Activated gamma-delta T cell (primary cell): ENCODE data around the gene EXO5.
"Not testable (repeated sequence)": the region's sequence is repeated elsewhere in the genome, so short reads cannot be mapped to it uniquely, and the experiment has no call there.

Source experiments
- DNase-seq: peaks from one replicate; lab custom pipeline; 2025; lab: John Stamatoyannopoulos, UW
- total RNA-seq, 2 donors: gene quantifications; one replicate each; lab custom pipeline; 2026; lab: John Stamatoyannopoulos, UW

Gene EXO5, protein sequence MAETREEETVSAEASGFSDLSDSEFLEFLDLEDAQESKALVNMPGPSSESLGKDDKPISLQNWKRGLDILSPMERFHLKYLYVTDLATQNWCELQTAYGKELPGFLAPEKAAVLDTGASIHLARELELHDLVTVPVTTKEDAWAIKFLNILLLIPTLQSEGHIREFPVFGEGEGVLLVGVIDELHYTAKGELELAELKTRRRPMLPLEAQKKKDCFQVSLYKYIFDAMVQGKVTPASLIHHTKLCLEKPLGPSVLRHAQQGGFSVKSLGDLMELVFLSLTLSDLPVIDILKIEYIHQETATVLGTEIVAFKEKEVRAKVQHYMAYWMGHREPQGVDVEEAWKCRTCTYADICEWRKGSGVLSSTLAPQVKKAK
- total RNA-seq = 20.5 to 25.6 reads per million in 2 donors

DNA sequence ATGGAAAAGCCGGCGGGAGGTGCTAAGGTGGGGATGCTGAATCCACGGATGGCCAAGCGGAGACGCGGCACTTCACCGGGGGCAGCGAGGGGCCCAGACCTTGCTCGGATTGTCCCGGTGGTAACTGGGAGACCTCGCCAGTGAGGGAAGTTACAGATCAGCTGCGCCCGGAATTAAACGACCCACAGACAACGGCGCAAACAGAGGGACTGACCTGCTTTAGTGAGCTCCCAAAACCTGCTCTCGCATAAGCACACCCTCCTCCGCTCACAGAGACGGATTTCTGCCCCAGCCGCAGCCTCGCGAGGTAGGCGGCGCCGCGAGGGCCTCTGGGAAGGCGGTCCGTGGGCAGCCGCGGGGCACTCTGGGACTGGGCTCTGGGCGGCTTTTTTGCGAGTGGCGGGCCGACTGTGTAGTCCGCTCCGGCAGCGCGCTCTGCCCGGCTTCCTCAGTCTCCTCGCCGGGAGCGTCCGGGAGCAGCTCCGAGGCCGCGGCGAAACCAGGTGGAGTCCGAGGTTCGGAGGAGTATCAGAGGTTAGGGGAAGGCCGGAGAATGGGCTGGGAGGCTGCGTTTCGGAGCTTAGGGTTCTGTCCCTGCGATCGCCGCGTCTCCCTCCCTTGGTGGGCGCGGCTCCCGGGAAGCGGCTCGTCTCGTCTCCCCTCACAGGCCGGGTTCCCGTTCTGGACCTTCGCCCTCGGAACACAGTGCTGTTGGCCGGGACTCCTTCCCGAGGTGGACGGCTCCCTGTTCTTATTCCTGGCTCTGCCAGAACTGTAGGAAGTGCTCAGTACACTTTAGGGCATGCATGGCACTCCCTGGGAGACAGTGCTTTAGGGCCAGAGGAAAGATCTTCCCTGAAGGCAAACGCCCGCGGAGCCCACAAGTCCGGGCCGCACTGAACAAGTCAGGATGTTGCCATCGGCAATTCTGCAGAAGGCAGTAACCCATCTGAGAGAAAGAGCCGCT is at the start of gene EXO5:
Gene EXO5, plus strand, starts transcription at position 393 of the 967 bp plus-strand sequence. CDS start 5,778 bp downstream, outside the sequence.
- DNase-seq = peak; percentile 64

DNA sequence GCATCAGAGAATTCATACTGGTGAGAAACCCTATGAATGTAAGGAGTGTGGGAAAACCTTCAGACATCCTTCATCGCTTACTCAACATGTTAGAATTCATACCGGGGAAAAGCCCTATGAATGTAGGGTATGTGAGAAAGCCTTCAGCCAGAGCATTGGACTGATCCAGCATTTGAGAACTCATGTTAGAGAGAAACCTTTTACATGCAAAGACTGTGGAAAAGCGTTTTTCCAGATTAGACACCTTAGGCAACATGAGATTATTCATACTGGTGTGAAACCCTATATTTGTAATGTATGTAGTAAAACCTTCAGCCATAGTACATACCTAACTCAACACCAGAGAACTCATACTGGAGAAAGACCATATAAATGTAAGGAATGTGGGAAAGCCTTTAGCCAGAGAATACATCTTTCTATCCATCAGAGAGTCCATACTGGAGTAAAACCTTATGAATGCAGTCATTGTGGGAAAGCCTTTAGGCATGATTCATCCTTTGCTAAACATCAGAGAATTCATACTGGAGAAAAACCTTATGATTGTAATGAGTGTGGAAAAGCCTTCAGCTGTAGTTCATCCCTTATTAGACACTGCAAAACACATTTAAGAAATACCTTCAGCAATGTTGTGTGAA is 45.5 kb upstream of the EXO5 start:
- no peak for DNase-seq

DNA sequence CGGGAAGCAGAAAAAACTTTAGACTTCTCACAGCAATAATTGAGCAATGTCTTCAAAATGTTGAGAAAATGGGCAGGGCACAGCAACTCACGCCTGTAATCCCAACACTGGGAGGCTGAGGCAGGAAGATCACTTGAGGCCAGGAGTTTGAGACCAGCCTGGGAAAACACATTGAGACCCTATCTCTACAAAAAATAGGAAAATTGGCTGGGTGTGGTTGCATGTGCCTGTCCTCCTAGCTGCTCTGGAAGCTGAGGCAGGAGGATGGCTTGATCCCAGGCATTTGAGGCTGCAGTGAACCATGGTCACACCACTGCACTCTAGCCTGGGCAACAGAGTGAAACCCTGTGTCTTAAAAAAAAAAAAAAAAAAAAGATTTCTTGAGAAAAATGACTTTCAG is 39.2 kb upstream of the EXO5 start:
- no peak for DNase-seq

DNA sequence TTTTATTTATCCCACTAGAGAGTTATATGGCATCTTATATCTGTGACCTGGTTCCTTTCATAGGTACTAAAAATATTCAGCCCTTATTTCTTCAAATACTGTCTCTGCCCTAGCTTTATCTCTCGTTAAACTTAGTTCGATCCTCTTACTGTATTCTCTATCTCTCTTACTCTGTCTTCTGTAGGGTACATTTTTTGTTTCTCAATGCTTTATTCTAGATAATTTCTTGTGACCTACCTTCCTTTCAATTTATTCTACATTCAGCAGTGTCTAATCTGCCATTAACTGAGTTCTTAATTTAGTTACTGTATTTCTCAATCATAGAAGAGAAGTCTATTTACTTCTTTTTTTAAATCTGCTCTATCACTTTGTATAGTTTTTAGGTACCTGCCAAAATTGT is 33.3 kb upstream of the EXO5 start:
- no peak for DNase-seq

DNA sequence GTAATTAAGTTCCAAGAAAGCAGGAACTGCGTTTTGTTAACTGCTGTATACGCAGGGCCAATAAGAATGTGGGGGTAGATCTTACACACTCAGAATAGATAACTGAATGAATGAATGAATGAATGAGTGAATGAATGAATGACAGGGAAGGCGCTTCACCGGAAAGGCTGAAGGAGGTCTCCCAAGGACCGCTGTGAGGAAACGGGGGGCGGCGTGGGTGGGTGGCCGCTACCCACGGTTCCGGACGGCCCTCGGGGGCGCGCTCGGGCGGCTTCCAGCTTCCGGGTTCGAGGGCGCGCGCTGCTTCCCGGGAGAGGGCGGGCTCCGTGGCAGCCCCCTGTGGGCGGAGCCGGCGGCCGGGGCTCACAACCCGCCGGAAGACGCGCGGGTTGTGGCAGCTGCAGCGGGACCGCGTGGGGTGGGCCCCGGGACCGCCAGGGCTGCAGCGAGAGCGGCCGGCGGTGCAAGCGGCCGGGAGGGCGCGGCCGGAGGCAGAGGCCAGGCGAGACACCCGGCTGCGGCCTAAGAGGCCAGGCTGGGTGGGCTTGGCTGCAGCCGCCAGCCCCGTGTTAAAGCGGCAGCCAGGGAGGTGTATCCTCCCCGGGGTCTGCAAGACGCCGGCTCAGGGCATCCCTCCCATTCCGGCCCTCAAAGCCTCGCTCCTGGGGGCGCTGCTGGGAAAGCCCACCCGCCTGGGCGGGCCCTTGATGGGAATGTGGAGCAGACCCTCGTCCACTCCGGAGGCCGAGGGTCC is 31.5 kb upstream of the EXO5 start, which contains the start of gene ZFP69:
Gene ZFP69, plus strand, starts transcription at position 367 of the 754 bp plus-strand sequence. CDS start 2,072 bp downstream, outside the sequence.
- peak; percentile 61 for DNase-seq

DNA sequence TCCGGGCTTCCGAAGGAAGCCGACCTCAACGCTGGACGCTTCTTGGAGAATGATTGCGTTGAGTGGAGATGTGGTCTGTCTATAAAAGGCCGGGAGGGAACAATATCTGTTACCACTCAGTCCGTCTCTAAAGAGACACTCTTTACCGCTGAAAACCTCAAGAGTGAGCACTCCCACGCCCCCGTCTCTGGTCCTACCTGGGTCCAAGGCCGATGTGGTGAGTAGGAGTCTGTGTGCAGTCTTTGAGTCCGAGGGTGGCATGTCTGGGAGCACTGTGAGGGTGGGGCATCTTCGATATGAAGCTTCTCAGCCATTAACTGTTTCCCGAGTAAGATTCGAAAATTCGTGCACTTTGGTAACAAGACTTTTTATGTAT is 30.9 kb upstream of the EXO5 start:
- DNase-seq = no peak

DNA sequence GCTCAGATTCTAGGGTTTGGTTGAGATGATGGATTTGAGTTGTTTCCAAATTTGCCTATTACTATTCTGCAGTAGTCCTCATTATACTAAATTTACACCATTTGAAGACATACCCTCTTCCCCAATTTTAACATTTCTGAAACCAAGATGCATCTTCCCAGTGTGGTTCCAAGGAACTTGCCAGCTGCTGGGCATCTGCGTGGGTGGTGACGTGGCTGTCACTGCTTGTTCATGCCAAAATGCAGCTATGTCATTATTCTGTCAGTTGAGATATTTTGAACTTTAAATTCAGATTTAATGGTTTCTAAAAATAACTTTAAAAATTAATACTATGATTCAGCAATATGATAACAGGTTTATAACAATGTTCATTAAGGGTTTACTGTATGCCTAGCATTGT is 30.3 kb upstream of the EXO5 start:
- no peak for DNase-seq

DNA sequence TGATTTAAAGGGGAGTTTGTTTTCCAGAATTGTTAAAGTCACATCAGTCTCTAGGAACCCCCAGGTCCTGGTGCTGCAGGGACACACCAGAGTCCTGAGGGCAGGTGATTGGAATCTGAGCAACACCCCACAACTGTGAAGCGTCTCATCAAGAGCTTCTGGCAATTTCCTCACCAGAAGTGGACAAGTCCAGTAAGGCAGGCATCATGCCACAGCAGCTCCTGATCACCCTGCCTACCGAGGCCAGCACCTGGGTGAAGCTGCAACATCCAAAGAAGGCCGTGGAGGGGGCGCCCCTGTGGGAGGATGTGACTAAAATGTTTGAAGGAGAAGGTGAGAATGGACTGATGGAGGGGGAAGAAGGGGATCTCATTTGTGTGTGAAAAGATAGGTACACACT is 29.4 kb upstream of the EXO5 start:
- no peak for DNase-seq

DNA sequence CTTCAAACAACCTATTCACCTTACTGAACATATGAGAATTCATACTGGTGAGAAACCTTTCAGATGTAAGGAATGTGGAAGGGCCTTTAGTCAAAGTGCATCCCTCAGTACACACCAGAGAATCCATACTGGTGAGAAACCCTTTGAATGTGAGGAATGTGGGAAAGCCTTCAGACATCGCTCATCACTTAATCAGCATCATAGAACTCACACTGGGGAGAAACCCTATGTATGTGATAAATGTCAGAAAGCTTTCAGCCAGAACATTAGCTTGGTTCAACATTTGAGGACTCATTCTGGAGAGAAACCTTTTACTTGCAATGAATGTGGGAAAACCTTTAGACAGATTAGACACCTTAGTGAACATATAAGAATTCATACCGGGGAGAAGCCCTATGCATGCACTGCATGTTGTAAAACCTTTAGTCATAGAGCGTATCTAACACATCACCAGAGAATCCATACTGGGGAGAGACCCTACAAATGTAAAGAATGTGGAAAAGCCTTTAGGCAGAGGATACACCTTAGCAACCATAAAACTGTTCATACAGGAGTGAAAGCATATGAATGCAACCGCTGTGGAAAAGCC is 13.2 kb upstream of the EXO5 start:
- DNase-seq = no peak

DNA sequence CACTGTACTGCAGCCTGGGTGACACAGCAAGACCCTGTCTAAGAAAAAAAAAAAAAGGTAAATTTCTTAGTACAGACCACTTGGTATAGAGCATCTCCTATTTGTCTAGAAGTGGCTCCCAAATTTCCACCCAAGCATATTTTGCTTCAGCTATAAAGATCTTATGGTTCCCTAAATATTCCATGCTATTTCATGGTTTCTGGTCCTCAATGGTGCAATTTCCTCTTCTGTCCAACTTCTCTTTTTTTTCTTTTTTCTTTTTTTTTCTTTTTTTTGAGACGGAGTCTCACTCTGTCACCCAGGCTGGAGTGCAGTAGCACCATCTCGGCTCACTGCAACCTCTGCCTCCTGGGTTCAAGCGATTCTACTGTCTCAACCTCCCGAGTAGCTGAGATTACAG is 5.9 kb upstream of the EXO5 start:
- not testable (repeated sequence) for DNase-seq

DNA sequence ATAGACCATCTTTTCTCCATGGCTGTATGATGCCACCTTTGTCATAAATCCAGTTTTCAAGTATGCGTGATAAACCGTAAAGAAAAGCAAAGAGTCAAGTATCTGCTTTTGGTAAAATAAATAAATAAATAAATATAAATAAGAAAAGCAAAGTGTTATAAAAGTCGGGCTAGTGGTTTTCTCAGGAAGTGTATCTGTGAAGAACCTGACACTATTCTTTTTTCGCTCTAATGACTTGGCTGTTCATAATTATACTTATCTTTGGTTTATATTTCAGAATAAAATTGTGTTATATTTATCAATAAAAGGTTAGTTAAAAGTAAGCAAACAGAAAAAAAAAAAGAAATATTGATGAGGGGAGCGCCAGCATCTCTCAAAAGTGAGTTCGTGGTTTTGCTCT is 594 bp upstream of the EXO5 start:
- no peak for DNase-seq

DNA sequence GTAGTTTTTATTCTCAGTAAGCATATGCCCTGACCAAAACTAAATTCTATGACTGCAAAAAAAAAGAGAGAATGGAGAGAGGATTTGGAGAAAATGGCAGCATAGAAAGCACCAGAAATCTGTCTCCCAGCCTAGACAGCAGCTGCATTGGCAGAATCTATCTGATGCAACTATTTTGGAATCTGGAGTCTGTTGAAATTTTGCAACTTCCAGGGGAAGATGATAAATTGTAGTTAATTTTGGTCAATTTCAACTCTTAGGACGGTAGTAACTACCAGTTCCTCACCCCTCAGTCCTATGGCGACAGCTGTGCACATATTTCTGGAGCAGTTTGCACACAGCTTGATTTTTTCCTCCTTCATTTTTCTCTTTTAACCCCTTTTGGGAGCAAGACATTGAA is 10.9 kb downstream of the EXO5 start:
- no peak for DNase-seq

DNA sequence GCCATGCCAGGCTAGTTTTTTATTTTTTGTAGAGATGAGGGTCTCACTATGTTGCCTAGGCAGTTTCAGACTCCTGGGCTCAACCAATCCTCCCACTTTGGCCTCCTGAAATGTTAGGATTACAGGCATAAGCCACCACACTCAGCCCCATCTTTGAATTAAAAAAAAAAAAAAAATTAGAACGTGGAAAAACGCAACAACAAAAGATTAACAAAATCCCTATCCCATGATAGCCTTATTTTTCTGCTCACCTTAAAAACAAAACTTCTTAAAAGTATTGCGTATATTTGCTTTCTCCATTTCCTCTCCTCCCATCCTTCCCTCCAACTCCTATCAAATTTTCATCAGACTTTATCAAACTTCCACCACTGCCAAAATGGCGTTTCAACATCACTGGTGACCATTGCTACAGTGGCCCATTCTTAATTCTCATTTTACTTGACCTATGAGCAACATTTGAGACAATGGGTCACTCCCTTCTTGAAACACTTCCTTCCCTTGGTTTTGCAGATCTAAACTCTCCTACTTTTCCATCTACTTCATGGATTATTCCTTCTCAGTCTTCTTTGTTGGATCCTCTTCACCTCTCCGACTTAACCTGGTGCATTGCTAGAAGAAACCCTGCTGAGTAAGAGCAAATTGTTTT is 22.3 kb downstream of the EXO5 start:
- DNase-seq = no peak

DNA sequence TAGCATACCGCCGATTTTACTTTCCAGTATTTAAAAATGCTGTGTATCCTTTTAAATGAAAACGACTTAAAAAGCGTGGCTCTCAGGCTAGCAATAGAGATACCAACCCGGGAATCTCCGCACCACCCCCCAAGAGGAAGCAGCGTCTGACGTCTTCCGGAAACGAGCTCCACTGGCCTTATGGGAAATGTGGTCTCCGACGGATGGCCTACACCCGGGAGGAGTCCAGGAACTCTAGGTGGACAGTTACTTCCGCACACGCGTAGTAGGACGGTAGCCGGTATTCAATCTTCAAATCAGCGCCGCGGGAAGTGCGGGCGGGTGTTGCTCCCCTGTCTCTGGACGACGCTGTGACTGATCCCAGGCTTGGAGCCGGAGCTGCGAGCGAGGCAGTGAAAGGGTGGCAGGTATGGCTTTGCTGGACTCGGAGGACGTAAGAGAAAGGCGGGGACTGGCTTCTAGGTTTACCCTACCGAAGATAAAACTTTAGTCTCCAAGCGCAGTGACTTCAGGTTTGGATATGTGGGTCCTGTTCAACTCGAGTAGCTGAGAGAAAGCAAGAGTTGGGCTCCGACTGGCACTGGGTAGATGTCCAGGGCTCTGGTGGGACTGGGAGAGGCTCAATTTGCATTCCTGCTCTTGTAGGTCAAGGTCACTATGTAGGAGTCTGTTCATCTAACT is 23.0 kb downstream of the EXO5 start, which contains the start of gene ZNF684:
Gene ZNF684, plus strand, starts transcription at position 257 of the 681 bp plus-strand sequence. CDS start 1,530 bp downstream, outside the sequence.
- peak; percentile 14 for DNase-seq

DNA sequence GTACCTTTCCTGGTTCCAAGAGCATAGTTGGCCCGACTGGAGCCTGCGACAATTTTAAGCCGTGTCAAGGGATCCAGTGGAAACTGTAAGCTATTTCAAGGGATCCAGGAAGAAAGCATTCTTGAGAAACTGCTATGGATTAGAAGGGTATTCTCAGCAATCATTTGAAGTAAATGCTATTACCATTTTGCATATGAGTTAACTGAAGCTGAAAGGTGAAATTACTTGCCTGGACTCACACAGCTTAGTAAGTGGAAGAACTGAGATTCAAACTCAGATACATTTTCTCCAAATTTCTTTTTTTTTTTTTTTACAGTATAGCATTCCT is 23.5 kb downstream of the EXO5 start:
- DNase-seq = no peak

DNA sequence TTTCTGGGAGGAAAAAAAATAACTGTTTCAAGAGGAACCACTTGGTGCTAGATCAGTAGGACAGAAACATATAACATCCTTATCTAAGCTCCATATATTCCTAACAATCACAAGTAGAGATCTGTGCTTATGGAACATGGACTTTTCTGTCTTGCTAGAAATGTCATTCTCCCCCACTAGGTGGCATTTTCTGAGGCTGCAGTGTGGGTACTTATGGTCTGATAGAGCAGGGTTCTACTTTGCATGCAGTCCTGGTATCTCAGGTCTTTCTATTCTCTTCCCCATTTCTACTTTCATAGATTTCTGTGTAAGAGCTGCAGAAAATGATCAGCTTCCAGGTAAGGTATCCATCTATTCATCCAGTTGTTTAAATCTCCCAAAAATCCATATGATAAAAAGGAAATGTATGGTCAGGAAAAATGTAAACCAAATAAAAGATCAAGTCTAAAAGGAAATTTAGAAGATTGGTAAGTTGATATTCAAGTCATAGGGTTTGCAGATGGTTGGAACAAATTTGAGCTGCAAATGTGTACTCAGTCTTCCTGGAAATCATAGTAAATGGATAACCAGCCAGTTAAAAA is 24.4 kb downstream of the EXO5 start:
- DNase-seq = no peak

DNA sequence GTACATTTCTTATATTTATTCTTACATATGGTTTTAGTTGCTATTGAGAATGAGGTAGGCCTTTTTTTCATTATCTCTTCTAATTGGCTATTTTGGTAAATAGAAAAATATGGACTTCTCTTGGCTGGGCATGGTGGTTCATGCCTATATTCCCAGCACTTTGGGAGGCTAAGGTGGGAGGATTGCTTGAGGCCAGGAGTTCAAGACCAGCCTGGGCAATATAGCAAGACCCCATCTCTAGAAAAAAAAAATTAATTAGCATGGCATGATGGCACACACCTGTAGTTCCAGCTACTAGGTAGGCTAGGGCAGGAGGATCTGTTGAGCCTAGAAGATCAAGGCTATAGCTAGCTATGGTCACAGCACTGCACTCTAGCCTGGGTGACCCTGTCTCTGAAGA is 26.0 kb downstream of the EXO5 start:
- DNase-seq = no peak

DNA sequence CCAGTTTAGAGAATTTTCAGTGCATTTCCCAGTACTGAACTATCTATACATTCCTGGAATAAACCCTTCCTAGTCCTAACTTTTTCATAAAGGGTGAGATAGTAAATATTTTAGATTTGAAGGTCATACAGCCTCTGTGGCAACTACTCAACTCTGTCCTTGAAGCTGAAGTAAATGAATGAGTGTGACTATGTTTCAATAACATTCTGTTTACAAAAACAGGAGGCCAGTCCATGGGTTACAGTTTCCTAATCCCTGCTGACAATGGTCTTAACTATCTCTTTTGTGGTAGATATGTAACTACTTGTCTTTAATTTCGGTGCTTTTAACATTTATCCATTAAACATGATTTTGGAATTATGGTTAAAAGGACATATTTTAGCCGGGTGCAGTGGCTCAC is 27.2 kb downstream of the EXO5 start:
- no peak for DNase-seq

DNA sequence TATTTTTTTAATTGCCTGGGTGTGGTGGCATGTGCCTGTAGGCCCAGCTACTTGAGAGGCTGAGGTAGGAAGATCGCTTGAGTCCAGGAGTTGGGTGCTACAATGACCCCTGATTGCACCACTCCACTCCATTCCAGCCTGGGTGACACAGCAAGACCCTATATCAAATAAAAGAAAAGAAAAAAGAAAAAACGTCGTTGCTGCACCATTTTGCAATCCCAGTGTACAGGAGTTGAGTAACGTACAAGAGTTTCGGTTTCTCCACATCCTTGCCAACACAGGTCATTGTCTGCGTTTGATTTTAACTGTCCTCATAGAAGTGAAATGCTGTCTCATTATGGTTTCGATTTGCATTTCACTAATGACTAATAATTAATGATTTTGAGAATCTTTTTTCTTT is 30.8 kb downstream of the EXO5 start:
- no peak for DNase-seq

DNA sequence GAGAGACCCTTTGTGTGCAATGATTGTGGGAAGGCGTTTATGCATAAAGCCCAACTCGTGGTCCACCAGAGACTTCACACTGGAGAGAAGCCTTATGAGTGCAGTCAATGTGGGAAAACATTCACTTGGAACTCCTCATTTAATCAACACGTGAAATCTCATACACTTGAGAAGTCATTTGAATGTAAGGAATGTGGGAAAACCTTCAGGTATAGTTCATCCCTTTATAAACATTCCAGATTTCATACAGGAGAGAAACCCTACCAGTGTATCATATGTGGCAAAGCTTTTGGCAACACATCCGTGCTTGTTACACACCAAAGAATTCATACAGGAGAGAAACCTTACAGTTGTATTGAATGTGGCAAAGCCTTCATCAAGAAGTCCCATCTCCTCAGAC is 38.4 kb downstream of the EXO5 start:
- no peak for DNase-seq
